Epithelial cell of umbilical artery (primary cell): ENCODE data around the gene SYCE1L. TPM values are rescaled to one million over a fixed set of nuclear protein-coding genes. Genes with fewer than 3 reads are reported as not detected.

Experiments used
- total RNA-seq: library from RNA; depleted of rRNA; stranded (reverse); fragments of >200 nt; gene quantifications from 2 replicates; pipeline ENCODE4 v1.2.3, GENCODE V29; 2014

The SYCE1L gene, protein sequence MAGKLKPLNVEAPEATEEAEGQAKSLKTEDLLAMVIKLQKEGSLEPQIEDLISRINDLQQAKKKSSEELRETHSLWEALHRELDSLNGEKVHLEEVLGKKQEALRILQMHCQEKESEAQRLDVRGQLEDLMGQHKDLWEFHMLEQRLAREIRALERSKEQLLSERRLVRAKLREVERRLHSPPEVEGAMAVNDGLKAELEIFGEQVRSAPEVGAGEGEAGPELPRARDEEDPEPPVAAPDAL
- 0.97 TPM in 1 of 2 replicates, not detected in the other for total RNA-seq

DNA sequence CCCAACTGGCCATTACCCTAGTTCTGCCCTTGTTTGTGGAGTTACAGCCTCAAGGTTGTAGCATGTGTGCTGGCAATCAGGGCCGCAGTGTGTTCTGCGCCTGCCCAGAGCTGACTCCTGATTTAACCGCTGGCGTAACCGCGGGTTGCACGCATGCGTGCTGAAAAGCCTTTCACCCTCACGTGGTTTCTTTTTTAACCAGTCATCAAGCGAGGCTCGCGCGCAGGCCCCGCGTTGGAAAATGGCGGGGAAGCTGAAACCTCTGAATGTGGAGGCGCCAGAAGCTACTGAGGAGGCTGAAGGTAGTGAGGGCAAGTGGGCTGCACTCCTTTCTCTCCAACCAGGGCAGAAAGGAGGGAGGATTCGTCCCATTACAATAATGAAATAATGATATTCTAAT, at the start of gene SYCE1L:
SYCE1L (plus strand) TSS at position 198 of the 400 bp plus-strand sequence; CDS start at position 242, 44 bp downstream.

DNA sequence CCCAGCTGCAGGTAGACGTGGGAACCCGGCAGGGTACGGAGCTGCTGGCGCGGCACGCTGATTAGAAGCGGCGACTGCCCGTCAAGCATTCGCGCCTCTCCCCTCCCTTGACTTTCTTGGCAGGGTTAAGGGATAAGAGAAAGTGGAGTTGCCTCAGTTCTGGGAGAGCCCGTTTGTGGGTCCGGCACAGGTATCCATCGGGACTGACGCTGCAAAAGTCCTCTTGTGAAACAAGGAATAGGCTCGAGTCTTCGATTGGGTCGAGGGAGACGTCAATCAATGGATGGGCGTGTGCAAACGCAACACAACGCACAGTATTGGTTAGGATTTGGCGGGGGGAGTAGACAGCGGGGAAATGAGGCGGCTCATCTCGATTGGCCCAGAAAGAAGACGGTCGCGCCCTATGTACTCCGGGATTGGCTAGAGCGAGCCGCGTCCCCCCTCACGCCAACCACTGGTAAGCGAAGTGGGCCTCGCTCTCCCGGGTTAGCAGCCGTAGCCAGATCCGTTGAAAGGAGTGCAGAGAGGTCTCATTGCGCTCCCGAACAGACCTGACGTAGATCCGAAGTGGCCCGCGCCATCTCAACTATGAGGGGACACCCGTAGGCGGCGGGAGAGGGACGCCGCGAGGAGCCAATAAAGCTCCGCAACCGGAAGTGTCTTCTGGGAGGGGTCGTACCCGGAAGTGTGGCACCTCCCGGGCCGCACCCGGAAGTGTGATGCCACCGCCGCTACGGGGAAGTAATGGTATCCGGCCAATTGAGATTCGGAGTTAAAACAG, 8.5 kb upstream of the SYCE1L start, which contains the start of gene MON1B:
MON1B (plus strand) TSS at position 713 of the 781 bp plus-strand sequence. CDS start 296 bp downstream, outside the sequence.

Other genes starting within 250 kb of the SYCE1L start
- gene MON1B, start 8.2 kb upstream of the SYCE1L start, total RNA-seq: 10.6 and 10.7 TPM in 2 replicates
- gene ADAMTS18, start 235.6 kb downstream of the SYCE1L start, total RNA-seq: 0.32 and 0.76 TPM in 2 replicates